Transverse colon (tissue), 4 donors: ENCODE results near the gene ZNF407. TPM values are rescaled to one million over a fixed set of nuclear protein-coding genes. Genes with fewer than 3 reads are reported as not detected.
A peak's percentile ranks its signal among the peaks of the same experiment; 100 is the strongest.

Experiments
- DNase-seq: peaks from one replicate; pipeline ENCODE4 v3.0.0-alpha.2; 2019
- H3K27ac ChIP-seq, 4 donors: fragments of 200-600 bp; sonication (generic); 2 replicates each; pipeline ENCODE4 v1.5.1; 2016 to 2018; ENCODE audit warnings: inconsistent platforms in 4 of 4
- H3K27me3 ChIP-seq: fragments of 200-600 bp; sonication (generic); 2 replicates; pipeline ENCODE4 v1.5.1; 2017; ENCODE audit warnings: inconsistent platforms
- H3K36me3 ChIP-seq, 4 donors: fragments of 200-600 bp; sonication (generic); 2 replicates each; pipeline ENCODE4 v1.5.1; 2017 to 2019; ENCODE audit warnings: inconsistent platforms in 4 of 4
- H3K4me1 ChIP-seq, 4 donors: fragments of 200-600 bp; sonication (generic); 2 replicates each; pipeline ENCODE4 v1.5.1; 2017 to 2020; ENCODE audit warnings: inconsistent platforms in 4 of 4
- H3K4me3 ChIP-seq, 4 donors: fragments of 200-600 bp; sonication (generic); 1 replicate in 1 of 4; 2 replicates in 3 of 4; pipeline versions ENCODE4 v1.5.1 to v1.6.1; 2017 to 2019; ENCODE audit warnings: inconsistent platforms in 4 of 4
- H3K9me3 ChIP-seq, 2 donors: fragments of 200-600 bp; sonication (generic); 2 replicates each; pipeline ENCODE4 v1.5.1; 2017 to 2019; ENCODE audit warnings: inconsistent platforms in 2 of 2
- CTCF ChIP-seq, 5 experiments: fragments of 200-600 bp in 3 of 5; fragments of 450-650 bp in 2 of 5; sonication (generic) in 3 of 5; IDR thresholded peaks; 1 replicate in 2 of 5; 2 replicates in 3 of 5; pipeline ENCODE4 v1.5.1; 2016 to 2017; ENCODE audit warnings: antibody characterized with exemption in 5 of 5, inconsistent platforms in 3 of 5, mild to moderate bottlenecking in 2 of 5, moderate library complexity in 1 of 5
- EP300 ChIP-seq: sonication (generic); formaldehyde crosslinking; IDR thresholded peaks from one replicate; pipeline ENCODE4 v1.6.1; 2017; ENCODE audit warnings: antibody characterized with exemption, low read depth
- POLR2A ChIP-seq: fragments of 450-650 bp; IDR thresholded peaks from one replicate; pipeline ENCODE4 v1.6.1; 2016; ENCODE audit warnings: antibody characterized with exemption, mild to moderate bottlenecking, moderate library complexity
- POLR2AphosphoS5 ChIP-seq, 3 donors: sonication (generic); formaldehyde crosslinking; IDR thresholded peaks; one replicate each; pipeline ENCODE4 v1.6.1; 2016; ENCODE audit warnings: antibody characterized with exemption in 3 of 3
- WGBS, 2 donors: methylation state at CpG; one replicate each; pipeline ENCODE4 v1.1.5; 2018; ENCODE audit warnings: low coverage in 1 of 2; 5-methylcytosine and 5-hydroxymethylcytosine counted together
- in situ Hi-C, 4 donors: fragments of 200-750 bp; cut with MboI; loops; one replicate each; pipeline versions ENCODE4 v1.15.0 to v1.15.1; 2017; ENCODE audit warnings: low sequenced_read_pairs in 3 of 4, low pct_ligation_motif_present in 1 of 4, low pct_unique_long_range_greater_than_20kb in 1 of 4
- intact Hi-C: fragments of 100-400 bp; cut with DNase I; formaldehyde crosslinking; loops from one replicate; pipeline ENCODE4 v1.15.1; 2023; ENCODE audit warnings: low total_unique reads
- total RNA-seq, 4 donors: library from RNA; depleted of rRNA; stranded (reverse); fragments of >200 nt; gene quantifications; one replicate each; pipeline ENCODE4 v1.1.0, GENCODE V29; 2016

The ZNF407 gene
- total RNA-seq, 4 donors from 2014 or later: 13.5 to 24.1 (median 20.1) TPM

- peaks cover 0 to 7% (median 2%) of the 10 kb centered on the region in 4 donors for H3K4me1 ChIP-seq
- intact Hi-C loops: no loop called here
- in situ Hi-C loops: no loop called here
- TF ChIP-seq POLR2AphosphoS5 (IDR thresholded peaks at IDR 0.05) (peak in 2 of 3 donors; percentile 35 to 78), CTCF (IDR thresholded peaks at IDR 0.05) (no peak), EP300 (no peak), POLR2A (no peak)
- no peaks in the 10 kb centered on the region for H3K9me3 ChIP-seq
- WGBS, 2 donors: 68 to 80% methylated on average over 3 of the region's 3 CpGs
- H3K4me3 ChIP-seq: no peak overlapping the region
- no peak for DNase-seq
- H3K27ac ChIP-seq: no peak overlapping the region
- no peaks in the 10 kb centered on the region for H3K27me3 ChIP-seq
- no peaks in the 10 kb centered on the region for H3K36me3 ChIP-seq
These were observed 437.3 kb downstream of the ZNF407 start for GRCh38 chr18:75034937-75035336.

GRCh38 chr18:75035928-75036327, 438.3 kb downstream of the ZNF407 start:
- intact Hi-C loops (no loop called here), in situ Hi-C loops (no loop called here)
- H3K27me3 ChIP-seq: no peaks in the 10 kb centered on the region
- no peak overlapping the region for H3K27ac ChIP-seq
- no peaks in the 10 kb centered on the region for H3K9me3 ChIP-seq
- H3K4me3 ChIP-seq: no peak overlapping the region
- WGBS, 2 donors: 63 to 69% methylated on average over 3 of the region's 3 CpGs
- TF ChIP-seq POLR2A (no peak), CTCF (IDR thresholded peaks at IDR 0.05) (no peak), POLR2AphosphoS5 (IDR thresholded peaks at IDR 0.05) (no peak), EP300 (no peak)
- no peaks in the 10 kb centered on the region for H3K36me3 ChIP-seq
- peaks cover 0 to 7% (median 2%) of the 10 kb centered on the region in 4 donors for H3K4me1 ChIP-seq
- DNase-seq: no peak

GRCh38 chr18:75036917-75037688, 439.4 kb downstream of the ZNF407 start:
- TF ChIP-seq CTCF (IDR thresholded peaks at IDR 0.05): no peak
- peak in 2 of 3 donors; percentile 24 to 41 for TF ChIP-seq POLR2AphosphoS5 (IDR thresholded peaks at IDR 0.05)
- intact Hi-C loops: no loop called here
- Histone ChIP-seq H3K27ac (no peak overlapping the region), H3K36me3 (no peaks in the 10 kb centered on the region), H3K9me3 (no peaks in the 10 kb centered on the region), H3K4me1 (peaks cover 0 to 7% (median 2%) of the 10 kb centered on the region in 4 donors), H3K4me3 (no peak overlapping the region), H3K27me3 (no peaks in the 10 kb centered on the region)
- DNase-seq: no peak
- 73 to 77% methylated on average over 14 to 18 of the region's 18 CpGs for WGBS, 2 donors
- in situ Hi-C loops: no loop called here

- in situ Hi-C loops (no loop called here), intact Hi-C loops (no loop called here)
- Histone ChIP-seq H3K9me3 (no peaks in the 10 kb centered on the region), H3K4me1 (peaks cover 0 to 7% (median 2%) of the 10 kb centered on the region in 4 donors), H3K4me3 (no peak overlapping the region), H3K27me3 (no peaks in the 10 kb centered on the region), H3K36me3 (no peaks in the 10 kb centered on the region), H3K27ac (no peak overlapping the region)
- TF ChIP-seq POLR2AphosphoS5 (IDR thresholded peaks at IDR 0.05): no peak
- TF ChIP-seq EP300: no peak
- no peak for DNase-seq
- WGBS, 2 donors: 87 to 88% methylated on average over 3 of the region's 3 CpGs
These were observed 440.0 kb downstream of the ZNF407 start for GRCh38 chr18:75037689-75037955.

- Histone ChIP-seq H3K27ac (no peak overlapping the region), H3K36me3 (no peaks in the 10 kb centered on the region), H3K9me3 (no peaks in the 10 kb centered on the region), H3K4me1 (peaks cover 0 to 3% (median under 1%) of the 10 kb centered on the region in 4 donors), H3K4me3 (no peak overlapping the region), H3K27me3 (no peaks in the 10 kb centered on the region)
- in situ Hi-C loops: no loop called here
- no peak for TF ChIP-seq EP300
- no peak for TF ChIP-seq POLR2AphosphoS5 (IDR thresholded peaks at IDR 0.05)
- peak; percentile 25 to 39 (median 35) for TF ChIP-seq CTCF (IDR thresholded peaks at IDR 0.05)
- no peak for DNase-seq
- intact Hi-C loops: no loop called here
- WGBS, 2 donors: 80 to 81% methylated on average over 1 to 8 of the region's 8 CpGs
These were observed 443.9 kb downstream of the ZNF407 start for GRCh38 chr18:75041586-75041985.
